Endometrial microvascular endothelial cells (primary cell): Measurements from ENCODE around the gene DROSHA. TPM values are rescaled to one million over a fixed set of nuclear protein-coding genes. Genes with fewer than 3 reads are reported as not detected.
"Not testable (repeated sequence)": the region's sequence is repeated elsewhere in the genome, so short reads cannot be mapped to it uniquely, and the experiment has no call there.

Source experiments
- in situ Hi-C: cut with HindIII; loops from 2 replicates; pipeline ENCODE4 v1.10.0; 2017; ENCODE audit warnings: low sequenced_read_pairs, low pct_unique_long_range_greater_than_20kb; ENCODE audit errors: inconsistent ontology term
- total RNA-seq: library from RNA; depleted of rRNA; stranded (reverse); fragments of >200 nt; gene quantifications from one replicate; pipeline ENCODE4 v1.2.3, GENCODE V29; 2015; ENCODE audit errors: inconsistent ontology term

DROSHA gene
- total RNA-seq, 1 donor from 2014 or later: 35.7 TPM

DNA sequence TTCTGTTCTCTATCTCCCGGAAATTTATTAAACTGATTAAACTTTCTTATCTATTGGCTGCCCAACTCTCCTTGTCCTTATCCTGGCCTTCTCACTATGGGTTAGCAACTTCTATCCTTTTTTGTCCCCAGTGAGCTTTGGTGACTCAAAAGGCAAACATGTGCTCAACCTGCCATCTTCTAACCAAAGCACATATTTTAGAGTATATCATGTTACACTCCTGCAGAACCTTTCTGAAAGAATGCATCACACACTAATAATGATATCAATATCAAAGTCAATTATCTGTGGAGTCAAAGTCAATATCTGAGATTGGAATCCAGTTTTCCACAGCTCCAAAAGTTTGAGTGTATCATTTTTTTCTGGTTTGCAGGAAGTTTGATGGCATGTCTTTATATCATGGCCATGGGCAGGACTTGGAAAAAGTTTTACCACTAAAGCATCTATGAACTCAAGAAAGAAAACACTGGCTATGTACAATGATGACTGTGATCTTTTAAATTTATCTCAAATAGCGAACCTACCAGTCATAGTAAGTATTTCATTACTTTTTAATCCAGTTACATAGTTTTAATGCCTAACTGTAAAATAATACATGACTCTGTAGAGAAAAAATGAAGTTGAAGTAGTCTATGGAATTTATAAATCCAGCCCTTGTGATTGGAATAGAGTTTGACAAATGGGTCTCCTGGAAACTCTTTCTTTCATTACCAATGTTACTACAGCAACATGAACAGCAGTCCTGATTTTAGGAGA, 166.8 kb downstream of the DROSHA start:
- in situ Hi-C loops: no loop called here

DNA sequence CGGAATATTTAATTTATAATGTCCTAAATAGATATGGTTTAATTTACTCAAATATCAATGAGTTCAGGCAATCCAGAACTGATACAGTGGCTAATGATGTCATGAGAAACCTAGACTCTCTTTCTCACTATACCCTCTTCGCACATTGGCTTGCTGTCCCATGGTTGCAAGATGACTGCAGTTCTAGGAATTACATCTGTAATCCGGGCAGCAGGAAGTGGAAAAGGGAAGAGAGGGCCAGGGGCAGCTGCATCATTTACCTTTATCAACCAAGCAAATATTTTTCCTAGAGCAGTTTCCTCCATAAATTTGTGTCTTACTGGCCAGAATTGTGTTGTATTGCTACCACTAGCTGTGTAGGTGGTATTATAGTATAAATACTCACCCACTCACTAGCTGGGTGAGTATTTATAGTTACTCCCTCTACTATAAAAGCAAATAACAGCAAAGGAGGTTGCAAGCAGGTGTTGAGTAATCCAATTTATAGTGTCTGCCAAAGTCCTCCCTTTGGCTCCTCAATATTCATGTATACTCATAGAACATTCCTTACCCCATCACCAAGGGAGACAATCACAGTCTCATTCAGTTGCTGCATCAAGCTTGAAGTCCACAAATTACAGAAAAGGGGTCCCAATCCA, 168.8 kb downstream of the DROSHA start:
- in situ Hi-C loops: no loop called here

DNA sequence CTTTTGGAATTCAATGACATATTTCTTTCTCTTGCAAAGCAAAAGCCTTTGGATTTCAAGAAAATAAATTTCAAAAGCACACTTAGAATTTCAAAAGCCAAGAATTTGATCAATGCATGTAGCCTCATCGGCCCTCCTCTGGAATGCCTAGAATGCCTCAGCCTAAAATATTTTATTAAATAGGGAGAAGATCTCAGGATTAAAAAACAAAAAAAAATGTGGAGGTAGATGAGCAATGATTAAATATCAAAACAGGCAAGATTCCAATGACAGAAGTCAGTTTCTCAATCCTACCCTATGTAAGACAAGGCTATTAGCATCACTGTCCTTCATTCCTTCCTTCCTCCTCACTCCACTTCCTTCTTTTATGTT, 169.4 kb downstream of the DROSHA start:
- in situ Hi-C loops: no loop called here

DNA sequence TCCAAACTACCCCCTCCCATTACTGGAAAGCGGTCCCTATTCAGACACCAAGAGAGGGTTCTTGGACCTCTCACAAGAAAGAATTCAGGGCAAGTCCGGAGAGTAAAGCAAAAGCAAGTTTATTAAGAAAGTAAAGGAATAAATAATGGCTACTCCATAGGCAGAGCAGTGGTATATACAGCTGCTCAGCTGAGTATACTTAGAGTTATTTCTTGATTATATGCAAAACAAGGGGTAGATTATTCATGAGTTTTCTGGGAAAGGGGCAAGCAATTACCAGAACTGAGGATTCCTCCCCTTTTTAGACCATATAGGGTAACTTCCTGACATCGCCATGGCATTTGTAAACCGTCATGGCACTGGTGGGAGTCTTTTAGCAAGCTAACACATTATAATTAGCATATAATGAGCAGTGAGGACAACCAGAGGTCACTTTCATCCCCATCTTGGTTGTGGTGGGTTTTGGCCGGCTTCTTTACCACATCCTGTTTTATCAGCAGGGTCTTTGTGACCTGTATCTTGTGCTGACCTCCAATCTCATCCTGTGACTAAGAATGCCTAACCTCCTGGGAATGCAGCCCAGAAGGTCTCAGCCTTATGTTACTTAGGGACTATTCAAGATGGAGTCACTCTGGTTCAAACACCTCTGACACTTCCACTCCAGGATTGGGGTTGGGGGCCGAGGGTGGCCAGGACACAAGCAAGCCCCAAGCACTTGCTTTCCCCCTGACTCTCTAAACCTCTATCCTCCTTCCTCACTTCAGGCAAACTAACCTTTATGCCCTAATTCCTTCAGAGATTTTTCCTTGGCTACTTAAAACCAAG, 170.0 kb downstream of the DROSHA start:
- in situ Hi-C loops: not testable (repeated sequence)

DNA sequence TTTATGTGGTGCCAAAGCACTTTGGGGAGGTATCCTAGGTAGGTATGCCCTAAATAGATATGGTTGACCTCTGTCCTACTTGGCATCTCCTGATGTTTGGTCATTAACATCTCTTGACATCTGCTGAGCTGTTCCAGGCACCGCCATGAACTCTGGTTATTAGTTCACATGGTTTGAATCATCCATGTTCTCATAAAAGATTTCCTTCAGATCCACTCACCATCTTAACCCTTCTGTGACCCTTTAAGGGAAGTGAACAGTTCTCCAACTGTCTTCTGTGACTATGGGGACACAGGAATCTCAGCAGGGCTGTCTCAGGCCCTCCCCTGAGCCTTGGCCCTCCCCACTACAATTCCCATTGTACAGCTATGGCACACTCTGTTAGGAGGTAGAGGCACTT, 170.7 kb downstream of the DROSHA start:
- in situ Hi-C loops: no loop called here

DNA sequence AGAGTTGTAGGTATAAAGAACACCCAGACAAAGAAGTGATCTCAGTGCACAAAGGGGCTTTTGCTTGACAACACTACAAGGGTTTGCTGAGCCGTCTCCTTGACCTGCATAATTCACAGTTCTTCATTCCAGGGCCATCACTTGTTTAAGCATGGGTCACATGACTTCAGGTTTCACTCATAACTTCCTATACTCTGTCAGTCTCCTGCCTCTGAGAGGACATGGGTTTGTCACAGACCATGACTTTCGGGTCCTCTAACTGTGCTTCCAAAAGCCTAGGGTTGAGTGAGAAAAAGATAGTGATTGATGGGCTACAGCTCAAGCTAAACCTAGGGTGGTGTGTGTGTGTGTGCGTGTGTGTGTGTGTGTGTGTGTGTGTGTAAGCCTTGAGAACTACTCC, 172.1 kb downstream of the DROSHA start:
- in situ Hi-C loops: no loop called here

DNA sequence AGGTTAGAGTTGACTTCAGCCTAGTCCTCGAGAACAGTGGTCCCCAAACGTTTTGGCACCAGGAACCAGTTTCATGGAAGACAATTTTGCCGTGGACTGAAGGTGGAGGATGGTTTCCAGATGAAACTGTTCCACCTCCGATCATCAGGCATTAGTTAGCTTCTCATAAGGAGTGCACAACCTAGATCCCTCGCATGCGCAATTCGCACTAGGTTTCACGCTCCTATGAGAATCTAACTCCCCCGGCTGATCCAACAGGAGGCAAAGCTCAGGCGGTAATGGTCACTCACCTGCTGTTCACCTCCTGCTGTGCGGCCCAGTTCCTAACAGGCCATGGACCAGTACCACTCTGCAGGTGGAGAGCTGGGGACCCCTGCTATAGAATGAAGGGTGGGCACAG, 174.9 kb downstream of the DROSHA start:
- in situ Hi-C loops: no loop called here

DNA sequence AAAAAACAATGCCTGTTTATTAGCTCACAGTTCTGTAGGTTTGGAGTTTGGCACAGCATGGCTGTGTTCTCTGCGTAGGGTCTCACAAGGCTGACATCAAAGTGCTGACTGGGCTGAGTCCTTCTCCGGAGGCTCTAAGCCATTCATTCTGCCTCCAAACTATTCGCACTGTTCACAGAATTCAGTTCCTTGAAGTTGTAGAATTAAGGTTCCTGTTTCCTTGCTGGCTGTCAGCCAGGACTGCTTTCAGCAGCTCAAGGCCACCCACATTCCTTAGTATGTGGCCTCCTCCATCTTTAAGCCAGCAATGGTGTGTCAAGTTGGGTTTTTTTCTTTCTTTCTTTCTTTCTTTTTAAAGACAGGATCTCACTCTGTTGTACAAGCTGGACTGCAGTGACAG, 176.6 kb downstream of the DROSHA start:
- in situ Hi-C loops: no loop called here

Other genes starting within 250 kb of the DROSHA start
- 12.7 TPM for gene C5orf22, start 208 bp upstream of the DROSHA start, total RNA-seq
- gene PDZD2, start 107.0 kb upstream of the DROSHA start, total RNA-seq: 5.4 TPM